ENCODE data around the gene CAMKK2. TPM values are rescaled to one million over a fixed set of nuclear protein-coding genes. Genes with fewer than 3 reads are reported as not detected.
"Not testable (repeated sequence)": the region's sequence is repeated elsewhere in the genome, so short reads cannot be mapped to it uniquely, and the experiment has no call there.

The CAMKK2 gene
- total and polyA plus RNA-seq, 2 of the 13 experiments (the other 11 are each of a cell fraction or from before 2014, with no cell fraction given), result 18.8 to 20.0 TPM

DNA sequence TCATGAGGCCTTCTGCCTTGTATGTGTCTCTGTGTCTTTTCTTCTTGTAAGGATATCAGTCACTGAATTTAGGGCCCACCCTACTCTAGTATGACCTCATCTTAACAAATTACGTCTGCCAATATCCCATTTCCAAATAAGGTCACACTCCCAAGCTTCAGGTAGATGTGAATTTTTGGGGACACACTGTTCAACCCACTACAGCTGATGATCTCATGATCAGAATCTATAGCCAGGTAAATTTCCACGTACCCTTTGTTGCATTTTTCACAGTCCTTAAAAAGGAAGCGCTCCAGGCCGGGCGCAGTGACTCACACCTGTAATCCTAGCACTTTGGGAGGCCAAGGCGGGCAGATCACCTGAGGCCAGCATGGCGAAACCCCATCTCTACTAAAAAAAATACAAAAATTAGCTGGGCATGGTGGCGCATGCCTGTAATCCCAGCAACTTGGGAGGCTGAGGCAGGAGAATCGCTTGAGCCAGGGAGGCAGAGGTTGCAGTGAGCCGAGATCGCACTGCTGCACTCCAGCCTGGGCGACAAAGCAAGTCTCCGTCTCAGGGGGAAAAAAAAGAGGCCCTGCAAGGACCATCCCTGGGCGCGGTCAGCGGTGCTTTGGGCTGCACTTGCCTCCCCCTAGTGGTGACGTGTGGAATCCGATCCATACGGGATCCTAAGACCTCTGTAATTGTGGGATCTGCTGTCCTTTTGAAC is 66.5 kb downstream of the CAMKK2 start (continued):
- TF ChIP-seq, protein P1, sequence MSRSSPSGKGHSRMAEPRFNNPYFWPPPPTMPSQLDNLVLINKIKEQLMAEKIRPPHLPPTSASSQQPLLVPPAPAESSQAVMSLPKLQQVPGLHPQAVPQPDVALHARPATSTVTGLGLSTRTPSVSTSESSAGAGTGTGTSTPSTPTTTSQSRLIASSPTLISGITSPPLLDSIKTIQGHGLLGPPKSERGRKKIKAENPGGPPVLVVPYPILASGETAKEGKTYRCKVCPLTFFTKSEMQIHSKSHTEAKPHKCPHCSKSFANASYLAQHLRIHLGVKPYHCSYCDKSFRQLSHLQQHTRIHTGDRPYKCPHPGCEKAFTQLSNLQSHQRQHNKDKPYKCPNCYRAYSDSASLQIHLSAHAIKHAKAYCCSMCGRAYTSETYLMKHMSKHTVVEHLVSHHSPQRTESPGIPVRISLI (CRISPR knock-in tag; IDR thresholded peaks at IDR 0.05; ENCODE audit: borderline replicate concordance), result peak; percentile 85; the same call in 1 of the 2 replicates
- TF ChIP-seq KDM2A (CRISPR knock-in tag; IDR thresholded peaks at IDR 0.05; ENCODE audit: borderline replicate concordance, low read depth), result peak; percentile 75; the same call in 1 of the 2 replicates
- TF ChIP-seq, protein P2, sequence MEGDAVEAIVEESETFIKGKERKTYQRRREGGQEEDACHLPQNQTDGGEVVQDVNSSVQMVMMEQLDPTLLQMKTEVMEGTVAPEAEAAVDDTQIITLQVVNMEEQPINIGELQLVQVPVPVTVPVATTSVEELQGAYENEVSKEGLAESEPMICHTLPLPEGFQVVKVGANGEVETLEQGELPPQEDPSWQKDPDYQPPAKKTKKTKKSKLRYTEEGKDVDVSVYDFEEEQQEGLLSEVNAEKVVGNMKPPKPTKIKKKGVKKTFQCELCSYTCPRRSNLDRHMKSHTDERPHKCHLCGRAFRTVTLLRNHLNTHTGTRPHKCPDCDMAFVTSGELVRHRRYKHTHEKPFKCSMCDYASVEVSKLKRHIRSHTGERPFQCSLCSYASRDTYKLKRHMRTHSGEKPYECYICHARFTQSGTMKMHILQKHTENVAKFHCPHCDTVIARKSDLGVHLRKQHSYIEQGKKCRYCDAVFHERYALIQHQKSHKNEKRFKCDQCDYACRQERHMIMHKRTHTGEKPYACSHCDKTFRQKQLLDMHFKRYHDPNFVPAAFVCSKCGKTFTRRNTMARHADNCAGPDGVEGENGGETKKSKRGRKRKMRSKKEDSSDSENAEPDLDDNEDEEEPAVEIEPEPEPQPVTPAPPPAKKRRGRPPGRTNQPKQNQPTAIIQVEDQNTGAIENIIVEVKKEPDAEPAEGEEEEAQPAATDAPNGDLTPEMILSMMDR (CRISPR knock-in tag; IDR thresholded peaks at IDR 0.05), result peak; percentile 91
- peak; percentile 22; the same call in 1 of the 2 replicates for TF ChIP-seq SALL1 (CRISPR knock-in tag; IDR thresholded peaks at IDR 0.05)
- TF ChIP-seq ZMYM3 (CRISPR knock-in tag; IDR thresholded peaks at IDR 0.05), result 0 out of 2 replicates have a peak, but pooled peaks have one; percentile 10
- TF ChIP-seq KLF11 (CRISPR knock-in tag; IDR thresholded peaks at IDR 0.05), result peak; percentile 22; the same call in 1 of the 2 replicates
- TF ChIP-seq NRL (CRISPR knock-in tag; IDR thresholded peaks at IDR 0.05; ENCODE audit: borderline replicate concordance), result 0 out of 2 replicates have a peak, but pooled peaks have one; percentile 55
- TF ChIP-seq, protein P3, sequence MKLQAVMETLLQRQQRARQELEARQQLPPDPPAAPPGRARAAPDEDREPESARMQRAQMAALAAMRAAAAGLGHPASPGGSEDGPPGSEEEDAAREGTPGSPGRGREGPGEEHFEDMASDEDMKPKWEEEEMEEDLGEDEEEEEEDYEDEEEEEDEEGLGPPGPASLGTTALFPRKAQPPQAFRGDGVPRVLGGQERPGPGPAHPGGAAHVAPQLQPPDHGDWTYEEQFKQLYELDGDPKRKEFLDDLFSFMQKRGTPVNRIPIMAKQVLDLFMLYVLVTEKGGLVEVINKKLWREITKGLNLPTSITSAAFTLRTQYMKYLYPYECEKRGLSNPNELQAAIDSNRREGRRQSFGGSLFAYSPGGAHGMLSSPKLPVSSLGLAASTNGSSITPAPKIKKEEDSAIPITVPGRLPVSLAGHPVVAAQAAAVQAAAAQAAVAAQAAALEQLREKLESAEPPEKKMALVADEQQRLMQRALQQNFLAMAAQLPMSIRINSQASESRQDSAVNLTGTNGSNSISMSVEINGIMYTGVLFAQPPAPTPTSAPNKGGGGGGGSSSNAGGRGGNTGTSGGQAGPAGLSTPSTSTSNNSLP (IDR thresholded peaks at IDR 0.05; ENCODE audit: low read depth, low read length), result 0 out of 2 replicates have a peak, but pooled peaks have one; percentile 28
- TF ChIP-seq ZNF891 (CRISPR knock-in tag; IDR thresholded peaks at IDR 0.05), result 0 out of 2 replicates have a peak, but pooled peaks have one; percentile 45
- TF ChIP-seq ZNF614 (CRISPR knock-in tag; IDR thresholded peaks at IDR 0.05; ENCODE audit: borderline replicate concordance), result 0 out of 2 replicates have a peak, but pooled peaks have one; percentile 26
- TF ChIP-seq SSRP1 (CRISPR knock-in tag; IDR thresholded peaks at IDR 0.05), result peak; percentile 82; the same call in 1 of the 2 replicates
- TF ChIP-seq RAD21 (CRISPR knock-in tag; IDR thresholded peaks at IDR 0.05), result peak; percentile 64
- peak; percentile 19; the same call in 1 of the 2 replicates for TF ChIP-seq FOXA3 (CRISPR knock-in tag; IDR thresholded peaks at IDR 0.05)
- TF ChIP-seq STAG1 (CRISPR knock-in tag; IDR thresholded peaks at IDR 0.05), result peak; percentile 78
- TF ChIP-seq FOSL2 (CRISPR knock-in tag; IDR thresholded peaks at IDR 0.05), result peak; percentile 45
- 0 out of 2 replicates have a peak, but pooled peaks have one; percentile 21 for TF ChIP-seq IRF2 (CRISPR knock-in tag; IDR thresholded peaks at IDR 0.05)
- TF ChIP-seq ZNF441 (CRISPR knock-in tag; IDR thresholded peaks at IDR 0.05; ENCODE audit: borderline replicate concordance), result peak; percentile 70; the same call in 1 of the 2 replicates
- 0 out of 2 replicates have a peak, but pooled peaks have one; percentile 45 for TF ChIP-seq ARNT2 (CRISPR knock-in tag; IDR thresholded peaks at IDR 0.05; ENCODE audit: low read depth)
- peak; percentile 21; the same call in 1 of the 2 replicates for TF ChIP-seq ATF7 (IDR thresholded peaks at IDR 0.05)
- TF ChIP-seq ATF7 (CRISPR knock-in tag; IDR thresholded peaks at IDR 0.05), result not testable (repeated sequence)
- TF ChIP-seq, protein P4, sequence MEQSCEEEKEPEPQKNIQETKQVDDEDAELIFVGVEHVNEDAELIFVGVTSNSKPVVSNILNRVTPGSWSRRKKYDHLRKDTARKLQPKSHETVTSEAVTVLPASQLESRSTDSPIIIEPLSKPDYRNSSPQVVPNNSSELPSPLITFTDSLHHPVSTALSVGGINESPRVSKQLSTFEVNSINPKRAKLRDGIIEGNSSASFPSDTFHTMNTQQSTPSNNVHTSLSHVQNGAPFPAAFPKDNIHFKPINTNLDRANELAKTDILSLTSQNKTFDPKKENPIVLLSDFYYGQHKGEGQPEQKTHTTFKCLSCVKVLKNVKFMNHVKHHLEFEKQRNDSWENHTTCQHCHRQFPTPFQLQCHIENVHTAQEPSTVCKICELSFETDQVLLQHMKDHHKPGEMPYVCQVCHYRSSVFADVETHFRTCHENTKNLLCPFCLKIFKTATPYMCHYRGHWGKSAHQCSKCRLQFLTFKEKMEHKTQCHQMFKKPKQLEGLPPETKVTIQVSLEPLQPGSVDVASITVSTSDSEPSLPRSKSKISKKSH (CRISPR knock-in tag; IDR thresholded peaks at IDR 0.05; ENCODE audit: borderline replicate concordance), result peak; percentile 40; the same call in 1 of the 2 replicates
